ENCODE measurements around the gene ASIC2.

The ASIC2 gene

DNA sequence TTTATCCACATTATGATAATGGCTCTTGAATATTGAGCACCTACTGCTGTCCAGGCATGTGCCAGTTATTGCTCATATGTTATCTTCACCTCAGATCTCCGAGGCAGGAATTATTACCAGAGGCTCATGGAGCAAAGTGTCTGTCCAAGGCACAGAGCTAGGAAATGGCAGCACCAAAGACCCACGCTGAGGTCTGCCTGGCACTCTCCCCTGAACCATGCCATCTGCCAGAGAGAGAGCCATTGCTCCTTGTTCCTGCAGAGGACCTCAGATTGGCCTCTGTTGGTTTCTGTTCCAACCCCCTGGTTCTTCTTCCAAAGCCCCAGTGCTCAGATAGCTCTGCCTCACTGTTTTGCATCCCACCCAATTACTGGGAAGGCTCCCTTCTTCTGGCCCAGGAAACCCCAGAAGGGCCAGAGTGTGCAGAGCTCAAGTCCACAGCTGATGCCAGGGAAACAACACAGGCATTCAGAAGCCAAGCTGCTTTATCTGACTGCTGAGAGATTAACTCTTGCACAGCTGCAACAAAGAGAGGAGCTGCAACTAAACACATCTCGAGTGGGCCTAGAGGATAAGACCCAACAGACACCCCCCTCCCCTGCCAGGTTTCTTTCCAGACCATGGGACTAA, 5.9 kb downstream of the ASIC2 start:
- DNase-seq: no peak

DNA sequence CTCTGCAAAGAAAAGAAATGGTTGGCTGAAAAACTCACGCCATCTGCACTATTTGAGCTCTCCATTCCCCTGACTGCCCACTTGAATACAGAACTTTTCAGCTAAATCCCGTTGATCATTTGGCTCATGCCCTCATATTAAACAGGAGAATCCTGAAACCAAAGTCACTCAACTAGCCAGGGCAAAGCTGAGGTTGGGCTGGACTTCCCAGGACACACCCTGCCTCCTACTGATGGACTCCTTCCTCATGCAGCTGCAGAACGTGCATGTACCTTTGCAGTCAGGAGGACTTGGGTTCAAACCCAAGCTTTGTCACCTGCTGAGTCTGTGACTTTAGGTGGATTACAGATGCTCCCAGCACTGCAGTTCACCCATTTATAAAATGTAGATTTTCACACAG, 7.7 kb downstream of the ASIC2 start:
- DNase-seq: no peak

DNA sequence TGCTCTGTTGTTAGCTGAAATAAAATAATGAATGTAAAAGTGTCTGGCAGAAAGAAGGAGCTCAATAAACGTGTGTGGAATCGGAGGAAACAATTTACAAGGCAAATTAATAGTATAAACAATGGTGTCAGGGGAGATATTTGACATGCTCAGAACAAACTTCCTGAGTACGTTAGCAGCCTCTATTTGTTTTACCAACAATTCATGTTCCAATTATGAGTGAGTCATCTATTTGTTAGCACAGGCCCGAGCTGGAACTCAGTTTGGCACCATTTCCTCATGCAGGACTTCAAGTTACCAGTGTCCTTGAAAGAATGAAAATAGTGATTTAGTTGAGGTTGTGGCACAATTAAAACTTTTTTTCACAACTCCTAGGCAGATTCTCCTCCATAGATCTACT, 9.1 kb downstream of the ASIC2 start:
- no peak for DNase-seq

DNA sequence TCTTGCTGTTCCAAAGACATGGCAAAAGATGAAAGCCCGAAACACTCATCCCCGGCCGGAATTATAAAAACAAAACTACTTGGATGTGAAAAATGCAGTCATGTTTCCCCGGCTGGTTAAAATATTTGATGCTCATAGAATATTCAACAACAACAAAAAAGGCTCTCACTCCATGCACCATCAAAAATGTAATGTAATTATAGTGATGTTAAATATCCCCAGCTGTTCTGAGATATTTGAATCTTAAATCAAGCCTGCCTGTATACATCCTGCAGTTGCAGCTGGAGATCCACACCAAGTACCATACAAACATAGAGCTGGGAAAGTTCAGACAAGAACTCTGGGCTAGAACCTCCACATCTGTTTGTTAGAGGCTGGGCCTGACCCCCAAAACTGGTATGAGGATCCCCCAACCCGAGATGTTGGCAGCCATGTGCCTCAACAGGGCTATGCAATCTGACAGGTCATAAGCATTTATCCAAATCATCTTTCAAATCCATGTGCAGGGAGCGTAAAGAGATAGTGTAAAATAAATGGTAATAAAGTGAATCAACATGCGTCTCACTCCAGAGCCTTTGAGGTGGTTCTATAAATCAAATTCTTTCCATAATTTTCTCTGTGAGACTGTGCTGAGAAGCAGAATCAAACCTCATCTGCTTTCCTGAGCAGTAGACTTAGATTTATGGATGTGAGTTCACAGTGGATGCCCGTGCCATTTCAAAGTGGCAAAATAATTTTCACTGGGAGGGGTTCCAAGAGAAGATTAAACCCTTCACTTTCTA, 12.7 kb downstream of the ASIC2 start:
- DNase-seq: no peak

DNA sequence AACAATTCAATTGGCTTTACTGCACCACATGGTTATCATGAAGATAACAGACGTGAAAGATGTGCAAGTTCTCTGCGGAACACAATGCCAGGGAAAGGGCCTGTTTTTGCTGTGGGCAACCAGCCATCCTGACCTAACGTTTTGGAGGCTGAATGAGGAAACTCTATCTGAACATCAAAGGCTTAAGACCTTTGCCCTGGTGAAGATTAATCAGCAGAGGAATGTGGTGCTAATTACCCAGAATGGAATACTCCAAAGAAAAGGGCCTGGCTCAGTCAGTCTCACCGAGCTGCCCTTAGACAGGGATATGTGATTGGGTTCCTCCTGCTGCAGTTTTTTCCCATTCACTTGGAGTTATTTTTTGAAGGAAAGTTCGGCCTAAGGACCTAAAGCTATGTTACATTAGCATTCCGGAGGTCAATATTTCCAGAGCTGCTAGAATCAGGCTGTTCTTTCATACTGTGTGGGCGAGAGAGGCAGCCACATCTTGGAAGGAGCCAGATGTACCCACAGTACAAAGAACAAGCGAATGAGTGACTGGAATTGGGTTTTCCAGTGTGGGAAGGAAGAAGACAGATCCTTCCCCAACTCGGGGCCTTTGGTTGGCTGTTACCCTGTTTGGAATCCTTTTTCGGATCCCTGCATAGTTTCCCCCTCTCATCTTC, 15.5 kb downstream of the ASIC2 start:
- no peak for DNase-seq

DNA sequence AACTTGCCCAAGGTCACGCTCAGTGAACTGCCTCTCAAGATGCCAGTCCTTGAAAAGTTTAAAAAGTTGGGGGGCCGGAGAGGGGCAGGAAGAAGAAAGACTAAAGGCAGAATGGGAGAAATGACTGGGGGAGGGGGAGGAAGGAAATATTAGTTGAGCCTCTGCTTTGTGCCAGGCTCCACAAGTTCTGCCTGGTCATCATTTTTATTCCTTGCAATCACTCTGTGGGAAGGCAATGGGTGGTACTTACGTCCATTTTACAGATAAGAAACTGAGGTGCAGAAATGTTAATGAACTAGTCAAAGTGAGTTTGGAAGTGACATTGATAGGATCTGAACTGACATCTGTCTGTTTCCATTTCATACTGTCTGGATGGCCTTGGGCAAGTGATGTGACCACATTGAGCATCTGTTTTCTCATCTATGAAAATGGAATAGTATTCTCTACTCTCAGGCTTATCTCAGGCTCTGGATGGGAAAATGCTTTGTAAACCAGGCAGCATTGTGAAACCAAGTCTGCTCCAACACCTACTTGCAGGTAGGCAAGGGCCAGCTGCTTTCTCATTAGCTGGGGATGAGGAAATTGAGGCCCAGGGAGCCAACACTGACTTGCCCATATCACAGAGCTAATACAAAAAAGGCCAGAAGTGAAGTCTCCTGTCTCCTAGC, 19.2 kb downstream of the ASIC2 start:
- DNase-seq: no peak

DNA sequence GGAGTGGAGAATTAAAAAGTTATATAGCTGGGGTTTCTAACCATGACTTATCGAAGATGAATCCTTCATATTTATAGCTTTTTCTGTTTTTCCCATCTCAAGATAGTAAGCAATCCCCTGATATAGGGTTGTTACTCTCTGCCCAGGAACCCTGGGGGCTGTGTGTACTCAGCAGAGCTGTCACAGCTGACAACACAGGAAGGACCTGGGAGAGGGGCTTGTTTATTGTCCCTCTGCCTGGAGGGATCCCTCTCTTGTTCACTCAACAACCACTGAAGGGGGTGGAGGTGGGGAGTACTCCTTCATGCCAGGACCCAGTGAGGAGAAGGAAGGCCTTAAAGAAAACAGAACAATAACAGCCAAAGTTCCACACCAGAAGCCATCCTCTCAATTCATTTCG, 19.8 kb downstream of the ASIC2 start:
- DNase-seq: no peak

DNA sequence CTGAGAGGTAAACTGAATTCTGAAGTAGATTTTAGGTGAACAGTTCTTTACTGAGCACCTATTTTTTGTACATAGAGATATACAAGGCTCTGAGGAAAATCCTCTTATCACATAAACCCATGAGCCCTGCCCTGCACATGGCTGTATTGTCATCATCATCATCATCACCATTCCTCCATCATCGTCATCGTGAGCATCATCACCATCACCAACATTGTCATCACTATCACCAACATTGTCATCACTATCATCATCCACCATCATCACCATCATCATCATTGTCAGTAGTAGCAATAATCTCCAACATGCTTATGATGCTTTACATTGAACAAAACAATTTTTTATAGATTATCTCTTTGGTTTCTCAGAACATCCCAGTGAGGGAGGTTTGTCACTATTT, 20.7 kb downstream of the ASIC2 start:
- no peak for DNase-seq

DNA sequence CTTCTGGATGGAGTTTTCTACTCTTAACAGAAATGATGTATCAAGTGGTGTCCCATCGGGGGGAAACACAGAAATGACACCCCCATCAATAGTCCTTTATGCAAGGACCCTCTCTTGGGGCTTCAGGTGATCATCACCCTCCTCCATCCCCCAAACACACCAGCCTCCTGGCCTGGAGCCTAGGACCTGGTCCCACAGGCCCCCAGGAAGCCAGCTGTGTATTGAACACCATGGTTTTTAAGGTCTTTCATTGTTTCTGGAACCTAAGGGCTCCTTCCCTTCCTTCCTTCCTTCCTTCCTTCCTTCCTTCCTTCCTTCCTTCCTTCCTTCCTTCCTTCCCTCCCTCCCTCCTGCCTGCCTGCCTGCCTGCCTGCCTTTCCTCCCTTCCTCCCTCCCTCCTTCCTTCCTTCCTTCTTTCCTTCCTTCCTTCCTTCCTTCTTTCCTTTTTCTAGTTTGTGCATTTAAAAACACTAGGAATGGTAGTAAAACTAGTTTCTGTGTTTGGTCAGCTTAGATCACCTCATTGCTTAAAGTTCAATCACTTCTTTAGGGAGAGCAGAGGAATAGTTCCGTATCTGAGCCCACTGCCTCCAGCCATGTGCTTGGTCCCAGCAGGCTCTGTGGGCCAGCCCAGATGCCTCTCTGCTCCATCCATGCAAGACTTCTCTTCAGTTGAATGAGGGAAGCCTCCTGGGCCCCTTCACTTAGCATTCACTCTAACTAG, 23.6 kb downstream of the ASIC2 start:
- no peak for DNase-seq

DNA sequence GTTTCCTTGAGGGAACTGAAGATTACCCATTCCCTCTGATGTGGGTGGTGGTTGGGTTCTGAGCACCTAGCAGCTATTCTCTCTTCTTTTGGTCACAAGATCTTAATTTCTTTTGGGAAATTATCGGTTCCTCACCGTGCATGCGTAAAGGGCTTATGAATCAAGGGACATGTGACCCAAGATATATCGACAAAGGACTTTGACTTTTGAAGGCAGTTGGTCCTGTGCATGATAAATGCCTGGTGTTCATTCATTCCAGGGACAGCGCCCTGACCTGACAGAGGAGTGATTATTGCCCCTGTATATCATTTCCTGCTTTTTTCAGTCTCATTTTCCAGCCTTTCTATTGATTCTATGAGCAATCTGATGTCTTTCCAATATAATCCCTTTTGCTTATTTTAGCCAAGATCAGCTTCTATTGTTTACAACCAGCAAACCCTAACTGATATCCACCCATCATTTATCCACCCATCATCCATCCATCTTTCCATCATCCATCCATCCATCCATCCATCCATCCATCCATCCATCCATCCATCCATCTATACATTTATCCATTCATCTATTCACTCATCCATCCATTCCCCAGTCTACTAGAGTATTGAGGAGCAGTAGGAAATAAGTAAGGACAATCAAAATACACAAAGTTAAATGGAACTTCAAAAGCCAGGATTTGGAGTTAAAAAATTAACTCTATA, 25.1 kb downstream of the ASIC2 start:
- DNase-seq: no peak

DNA sequence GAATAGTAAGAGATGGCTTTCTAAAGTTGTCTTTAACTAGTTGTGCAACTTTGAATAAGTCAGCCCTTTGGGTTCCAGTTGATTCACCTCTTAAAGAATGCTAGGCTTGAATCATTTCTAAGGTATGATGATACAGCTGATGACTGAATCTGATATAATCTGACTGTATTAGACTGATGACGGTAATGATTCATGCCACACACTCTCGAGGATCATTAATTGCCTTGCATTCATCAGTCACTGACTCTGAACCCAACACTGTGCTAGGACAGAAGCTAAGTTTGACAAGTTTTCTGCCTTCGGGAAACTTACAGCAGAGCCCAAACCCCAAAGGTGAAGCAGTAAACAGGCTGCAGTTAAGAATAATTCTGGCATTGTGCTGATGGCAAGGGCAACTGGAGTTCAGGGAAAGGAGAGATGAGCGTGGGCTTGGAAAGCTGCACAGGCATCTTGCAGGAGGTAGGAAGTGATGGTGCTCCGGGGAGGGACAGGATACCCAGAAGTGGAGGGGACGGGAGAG, 25.8 kb downstream of the ASIC2 start:
- DNase-seq: no peak

DNA sequence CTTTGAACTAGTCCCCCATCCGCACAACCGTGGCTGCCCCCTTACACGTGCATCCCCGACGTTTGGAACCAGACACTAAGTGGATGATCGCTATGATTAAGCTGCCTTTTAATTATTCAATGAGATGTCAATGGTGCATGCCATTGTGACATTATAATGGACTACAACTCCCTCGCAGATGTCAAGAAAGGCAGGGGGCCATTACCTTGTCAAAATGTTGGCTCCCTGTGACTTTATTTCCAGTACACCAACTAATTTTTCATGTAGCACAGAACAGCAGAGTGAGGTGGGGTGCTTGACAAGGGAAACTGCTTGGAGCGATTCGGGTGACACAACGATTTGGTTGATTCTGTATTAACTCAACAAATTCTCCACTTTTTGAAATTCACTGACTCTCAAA, 26.5 kb downstream of the ASIC2 start:
- DNase-seq: no peak

DNA sequence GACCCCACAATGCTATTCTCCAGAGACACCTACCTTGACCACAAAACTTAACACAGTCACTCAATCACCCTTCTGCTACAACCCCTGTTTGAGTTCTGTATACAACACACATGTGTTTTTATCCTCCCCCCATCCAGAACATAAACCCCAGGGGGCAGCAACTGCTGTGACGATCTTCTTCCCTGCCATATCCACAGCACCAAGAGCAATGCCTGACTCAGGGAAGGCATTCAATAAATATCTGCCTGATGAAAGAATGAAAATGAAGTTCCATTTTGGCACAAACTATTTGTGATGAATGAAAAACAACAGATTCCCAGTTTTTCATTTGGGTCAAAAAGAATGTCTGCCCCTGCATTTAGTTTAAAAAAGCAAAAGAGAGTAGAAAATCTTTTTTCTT, 27.0 kb downstream of the ASIC2 start:
- DNase-seq: no peak

DNA sequence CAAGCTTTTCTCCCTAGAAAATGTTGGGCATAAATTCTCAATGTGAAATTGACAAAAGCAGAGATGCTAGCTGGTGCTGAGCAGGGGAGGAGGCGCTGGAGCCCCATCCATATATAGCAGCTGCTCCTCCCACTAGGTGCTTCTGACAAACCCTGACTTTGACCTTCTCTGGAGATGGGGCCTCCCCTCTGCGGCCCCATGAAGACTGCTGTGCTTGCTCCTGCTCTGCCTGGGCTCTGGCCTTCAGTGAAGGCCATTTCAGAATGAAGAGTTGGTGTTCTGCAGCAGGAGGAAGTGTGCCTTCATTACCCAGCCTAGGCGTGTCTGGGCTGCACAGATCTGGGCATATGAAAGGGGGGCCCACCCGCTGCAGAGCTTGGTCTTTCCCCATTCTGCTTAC, 29.7 kb downstream of the ASIC2 start:
- no peak for DNase-seq

DNA sequence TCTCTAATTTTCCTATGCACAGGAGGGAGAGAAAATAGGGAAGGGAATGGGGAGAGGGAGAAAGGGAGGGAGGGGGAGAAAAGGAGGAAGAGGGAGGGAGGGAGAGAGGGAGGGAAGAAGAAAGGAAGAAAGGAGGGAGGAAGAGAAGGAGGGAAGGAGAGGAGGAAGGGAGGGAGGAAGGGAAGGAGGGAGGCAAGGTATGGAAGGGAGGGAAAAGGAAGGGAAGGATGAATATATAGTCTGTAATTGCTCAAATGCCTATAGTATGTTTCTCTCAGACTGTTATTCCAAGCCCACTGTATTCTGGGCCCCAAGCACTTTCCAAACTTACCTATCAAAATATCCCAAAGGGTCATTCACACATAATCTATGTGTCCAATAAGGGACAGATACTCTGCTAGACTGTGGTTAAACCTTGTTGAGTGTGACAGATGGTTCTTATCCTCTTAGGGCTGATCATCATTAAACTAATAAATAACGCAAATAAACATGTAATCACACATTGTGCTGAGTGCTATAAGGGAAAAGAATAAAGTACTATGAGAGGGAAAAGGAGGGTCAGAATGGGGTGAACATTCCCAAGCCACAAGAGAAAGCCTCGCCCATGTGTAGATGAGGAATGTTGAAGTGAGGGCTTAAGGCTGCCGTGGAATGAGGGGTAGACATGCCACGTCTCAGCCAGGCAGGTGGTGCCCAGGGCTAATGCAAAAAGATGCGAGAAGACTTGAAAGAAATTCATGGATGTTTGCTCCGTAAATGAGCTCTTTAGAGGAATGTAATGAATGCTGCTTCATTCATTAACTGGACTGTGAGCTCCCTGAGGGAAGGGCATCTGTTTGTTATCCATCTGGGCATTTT, 30.6 kb downstream of the ASIC2 start:
- DNase-seq: no peak

DNA sequence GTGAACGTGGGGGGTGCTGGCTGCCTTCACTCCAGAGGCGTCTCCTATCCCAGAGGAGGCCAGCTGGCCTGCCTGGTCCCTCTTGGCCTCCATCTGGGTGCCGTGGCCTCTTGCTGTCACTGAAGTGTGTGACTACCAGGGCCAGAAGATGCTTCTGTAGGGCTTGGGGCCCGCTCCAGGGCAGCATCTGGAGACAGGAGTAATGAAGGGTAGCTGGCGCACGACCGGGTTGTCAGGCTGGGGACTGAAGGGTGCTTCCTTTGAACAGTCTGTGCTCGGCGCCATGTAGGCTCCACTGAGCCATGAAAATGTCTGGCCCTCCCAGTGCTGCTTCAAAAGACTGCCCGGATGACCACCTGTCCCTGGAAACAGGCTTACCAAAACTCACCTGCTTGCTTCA, 31.3 kb downstream of the ASIC2 start:
- no peak for DNase-seq

DNA sequence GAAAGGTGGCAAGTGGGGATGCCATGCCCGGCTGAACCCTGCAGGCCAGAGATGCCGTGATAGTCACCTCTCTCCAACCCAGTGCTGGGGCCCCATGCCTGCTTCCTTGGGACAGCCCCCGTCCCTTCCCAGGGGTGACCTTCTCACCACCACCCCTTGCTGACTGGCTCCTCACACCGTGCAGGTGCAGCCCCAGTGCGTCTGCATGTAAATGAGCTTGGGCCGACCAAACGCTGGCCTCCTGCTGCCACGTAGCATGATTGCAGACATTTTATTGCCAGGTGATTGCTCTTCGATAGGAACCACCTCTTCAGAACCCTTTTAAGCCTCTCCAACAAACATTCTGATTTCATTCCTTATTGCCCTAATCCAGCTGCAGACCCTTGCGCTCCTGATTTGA, 32.5 kb downstream of the ASIC2 start:
- no peak for DNase-seq

DNA sequence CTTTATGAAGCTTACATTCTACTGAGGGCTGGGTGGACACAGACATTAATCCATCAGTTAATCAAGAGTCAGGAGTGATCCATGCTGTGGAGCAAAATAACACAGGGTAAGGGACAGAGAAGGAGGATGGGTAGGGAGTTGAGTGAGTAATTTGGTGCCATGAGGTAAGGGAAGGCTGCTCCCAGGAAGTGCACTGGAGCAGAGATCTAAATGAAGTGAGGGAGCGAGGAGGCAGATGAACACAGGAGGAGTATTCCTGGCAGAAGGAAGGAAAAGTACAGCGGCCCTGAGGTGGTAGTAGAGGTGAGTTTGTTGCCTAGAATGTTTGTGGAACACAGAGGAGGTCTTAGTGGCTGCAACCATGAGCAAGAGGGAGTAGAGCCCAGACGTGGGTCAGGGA, 34.8 kb downstream of the ASIC2 start:
- no peak for DNase-seq

DNA sequence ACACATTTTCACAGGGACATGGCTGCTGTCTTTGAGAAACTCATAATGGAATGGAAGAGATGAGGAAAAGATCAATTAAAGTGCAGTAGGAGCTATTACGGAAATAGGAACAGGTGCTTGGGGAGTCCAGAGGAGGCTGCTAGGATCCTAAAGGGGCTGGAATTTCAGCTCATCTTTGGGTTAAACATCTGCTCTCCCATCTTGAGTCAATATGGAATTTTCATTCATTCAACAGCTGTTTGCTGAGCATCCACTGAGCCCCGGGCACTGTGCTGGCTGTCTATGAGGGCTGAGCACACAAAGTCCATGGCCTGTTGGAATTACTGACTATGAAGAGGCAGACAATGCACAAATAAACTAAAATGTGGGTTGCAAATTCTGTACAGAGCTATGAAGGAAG, 47.9 kb downstream of the ASIC2 start:
- no peak for DNase-seq

DNA sequence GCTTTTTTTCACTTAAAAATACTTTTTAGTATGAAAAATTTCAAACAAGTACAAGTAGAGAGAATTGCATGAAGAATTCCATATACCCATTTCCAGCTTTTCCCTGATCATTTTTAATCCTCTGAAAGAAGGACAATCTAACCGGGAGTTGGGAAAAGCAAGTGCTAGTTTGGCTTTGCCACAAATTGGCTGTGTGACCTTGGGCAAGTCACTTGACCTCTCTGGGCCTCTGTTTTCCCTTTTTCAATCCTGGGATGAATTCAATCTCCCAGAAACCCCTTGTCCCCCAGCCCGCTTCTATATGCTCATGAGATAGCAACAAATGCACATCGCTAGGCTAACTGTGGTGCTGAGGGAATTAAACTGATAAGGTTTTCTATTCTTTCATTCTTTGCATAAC, 49.4 kb downstream of the ASIC2 start:
- DNase-seq: no peak
